HG03139 (cell line): Measurements from ENCODE around the gene GTF3C5.
A peak's percentile ranks its signal among the peaks of the same experiment; 100 is the strongest.
"Not testable (repeated sequence)": the region's sequence is repeated elsewhere in the genome, so short reads cannot be mapped to it uniquely, and the experiment has no call there.

Experiments
- ATAC-seq: cut with Tn5 transposase; IDR thresholded peaks from one replicate; pipeline ENCODE4 v1.9.1; 2021; ENCODE audit not compliant: unreplicated experiment

Gene GTF3C5

GRCh38 chr9:133028221-133028620 lies 2.6 kb upstream of the GTF3C5 start:
- ATAC-seq: no peak

GRCh38 chr9:133029994-133030316 lies 842 bp upstream of the GTF3C5 start:
- peak; percentile 17 for ATAC-seq

GRCh38 chr9:133031130-133031422 lies 279 bp downstream of the GTF3C5 start:
- ATAC-seq: no peak

GRCh38 chr9:133031496-133031911 lies 707 bp downstream of the GTF3C5 start:
- ATAC-seq: no peak

GRCh38 chr9:133032171-133032570 lies 1.4 kb downstream of the GTF3C5 start:
- ATAC-seq: no peak

GRCh38 chr9:133035669-133036068 lies 4.9 kb downstream of the GTF3C5 start:
- ATAC-seq: no peak

- ATAC-seq: no peak
Measured at GRCh38 chr9:133037775-133038515, 7.1 kb downstream of the GTF3C5 start.

GRCh38 chr9:133040892-133041479 lies 10.2 kb downstream of the GTF3C5 start:
- ATAC-seq: not testable (repeated sequence)

GRCh38 chr9:133041958-133042357 lies 11.2 kb downstream of the GTF3C5 start:
- no peak for ATAC-seq

GRCh38 chr9:133042676-133043075 lies 11.9 kb downstream of the GTF3C5 start:
- no peak for ATAC-seq

GRCh38 chr9:133043449-133044035 lies 12.7 kb downstream of the GTF3C5 start:
- ATAC-seq: no peak

- no peak for ATAC-seq
Measured at GRCh38 chr9:133044125-133044524, 13.3 kb downstream of the GTF3C5 start.

GRCh38 chr9:133044661-133045060 lies 13.9 kb downstream of the GTF3C5 start:
- ATAC-seq: no peak

- no peak for ATAC-seq
Measured at GRCh38 chr9:133045132-133045531, 14.3 kb downstream of the GTF3C5 start.

GRCh38 chr9:133046196-133046899 lies 15.6 kb downstream of the GTF3C5 start:
- ATAC-seq: no peak

GRCh38 chr9:133046900-133047295 lies 16.1 kb downstream of the GTF3C5 start:
- ATAC-seq: no peak

- ATAC-seq: no peak
Measured at GRCh38 chr9:133048595-133048994, 17.8 kb downstream of the GTF3C5 start.

- ATAC-seq: no peak
Measured at GRCh38 chr9:133049043-133049442, 18.2 kb downstream of the GTF3C5 start.

- no peak for ATAC-seq
Measured at GRCh38 chr9:133050142-133050541, 19.3 kb downstream of the GTF3C5 start.

- ATAC-seq: no peak
Measured at GRCh38 chr9:133050781-133051180, 20.0 kb downstream of the GTF3C5 start.

GRCh38 chr9:133051281-133051900 lies 20.6 kb downstream of the GTF3C5 start:
- no peak for ATAC-seq
